Measurements from ENCODE around the gene MTHFD1L. TPM values are rescaled to one million over a fixed set of nuclear protein-coding genes. Genes with fewer than 3 reads are reported as not detected.
"Not testable (repeated sequence)": the region's sequence is repeated elsewhere in the genome, so short reads cannot be mapped to it uniquely, and the experiment has no call there.

The MTHFD1L gene
- total RNA-seq, 2 experiments from 2014 or later = 155 to 158 TPM

DNA sequence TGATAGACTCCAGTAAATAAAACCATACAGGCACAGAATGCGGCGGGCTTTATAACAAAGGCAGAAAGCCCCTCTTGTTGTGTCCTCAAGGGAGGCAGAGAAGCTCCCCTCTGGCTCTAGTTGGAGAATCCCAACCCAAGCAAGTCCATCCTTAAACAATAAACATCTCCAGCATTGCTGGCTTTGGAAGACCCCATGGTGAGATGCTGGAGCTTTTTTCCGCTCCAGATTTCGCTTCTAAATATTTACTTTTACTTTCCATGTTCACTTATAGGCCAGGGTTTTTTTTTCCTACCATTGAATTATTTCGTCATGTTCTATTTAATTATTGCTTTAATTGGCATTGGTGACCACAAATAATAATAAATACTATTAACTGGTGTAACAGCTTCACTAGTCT, 176.2 kb downstream of the MTHFD1L start:
- H3K9me3 Mint-ChIP-seq = no peaks in the 10 kb centered on the region
- peaks cover 59% of the 10 kb centered on the region for H3K36me3 Mint-ChIP-seq (ENCODE audit: low read depth)
- no peak overlapping the region for H3K27ac Mint-ChIP-seq
- peaks cover 6% of the 10 kb centered on the region for H3K4me1 Mint-ChIP-seq (ENCODE audit: low read depth)
- ChIA-PET POLR2A (no interaction called here), CTCF (interaction anchor here (1.8 kb wide), 1 partner anchor 282 kb away, joined by 5 read pairs; no protein-coding TSS in a partner anchor)
- TF ChIP-seq, protein P1, sequence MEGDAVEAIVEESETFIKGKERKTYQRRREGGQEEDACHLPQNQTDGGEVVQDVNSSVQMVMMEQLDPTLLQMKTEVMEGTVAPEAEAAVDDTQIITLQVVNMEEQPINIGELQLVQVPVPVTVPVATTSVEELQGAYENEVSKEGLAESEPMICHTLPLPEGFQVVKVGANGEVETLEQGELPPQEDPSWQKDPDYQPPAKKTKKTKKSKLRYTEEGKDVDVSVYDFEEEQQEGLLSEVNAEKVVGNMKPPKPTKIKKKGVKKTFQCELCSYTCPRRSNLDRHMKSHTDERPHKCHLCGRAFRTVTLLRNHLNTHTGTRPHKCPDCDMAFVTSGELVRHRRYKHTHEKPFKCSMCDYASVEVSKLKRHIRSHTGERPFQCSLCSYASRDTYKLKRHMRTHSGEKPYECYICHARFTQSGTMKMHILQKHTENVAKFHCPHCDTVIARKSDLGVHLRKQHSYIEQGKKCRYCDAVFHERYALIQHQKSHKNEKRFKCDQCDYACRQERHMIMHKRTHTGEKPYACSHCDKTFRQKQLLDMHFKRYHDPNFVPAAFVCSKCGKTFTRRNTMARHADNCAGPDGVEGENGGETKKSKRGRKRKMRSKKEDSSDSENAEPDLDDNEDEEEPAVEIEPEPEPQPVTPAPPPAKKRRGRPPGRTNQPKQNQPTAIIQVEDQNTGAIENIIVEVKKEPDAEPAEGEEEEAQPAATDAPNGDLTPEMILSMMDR (IDR thresholded peaks at IDR 0.05) = no peak
- no peaks in the 10 kb centered on the region for H3K27me3 Mint-ChIP-seq
- no peak for ATAC-seq
- no peak for DNase-seq
- no peak overlapping the region for H3K4me3 Mint-ChIP-seq
- intact Hi-C loops (cut with micrococcal nuclease) = no loop called here

DNA sequence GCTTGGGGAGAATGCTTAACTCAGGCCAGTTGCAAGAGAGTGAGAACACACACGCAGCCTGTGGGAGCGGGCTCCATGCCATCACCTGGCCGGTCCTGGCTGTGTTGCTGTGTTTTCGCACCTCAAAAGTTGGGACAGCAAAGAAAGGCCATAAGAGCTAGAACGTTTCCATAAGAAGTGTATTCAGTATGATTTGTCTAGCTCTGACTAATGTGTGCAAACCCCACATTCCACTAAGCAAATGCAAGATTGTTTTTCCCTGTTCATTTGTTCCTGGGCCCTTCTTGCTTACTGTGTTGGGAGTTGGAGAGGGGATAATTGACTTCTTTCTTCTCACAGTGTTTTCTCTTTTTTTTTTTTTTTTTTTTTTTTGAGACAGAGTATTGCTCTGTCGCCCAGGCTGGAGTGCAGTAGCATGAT, 177.4 kb downstream of the MTHFD1L start:
- CTCF ChIA-PET = interaction anchor here (1.8 kb wide), 1 partner anchor 281 kb away, joined by 5 read pairs; no protein-coding TSS in a partner anchor
- H3K9me3 Mint-ChIP-seq; H3K27me3 Mint-ChIP-seq; POLR2A ChIA-PET; H3K27ac Mint-ChIP-seq; H3K4me1 Mint-ChIP-seq (ENCODE audit: low read depth); ATAC-seq; H3K4me3 Mint-ChIP-seq; intact Hi-C loops (cut with micrococcal nuclease); DNase-seq: not testable (repeated sequence)
- H3K36me3 Mint-ChIP-seq (ENCODE audit: low read depth) = peaks cover 57% of the 10 kb centered on the region

DNA sequence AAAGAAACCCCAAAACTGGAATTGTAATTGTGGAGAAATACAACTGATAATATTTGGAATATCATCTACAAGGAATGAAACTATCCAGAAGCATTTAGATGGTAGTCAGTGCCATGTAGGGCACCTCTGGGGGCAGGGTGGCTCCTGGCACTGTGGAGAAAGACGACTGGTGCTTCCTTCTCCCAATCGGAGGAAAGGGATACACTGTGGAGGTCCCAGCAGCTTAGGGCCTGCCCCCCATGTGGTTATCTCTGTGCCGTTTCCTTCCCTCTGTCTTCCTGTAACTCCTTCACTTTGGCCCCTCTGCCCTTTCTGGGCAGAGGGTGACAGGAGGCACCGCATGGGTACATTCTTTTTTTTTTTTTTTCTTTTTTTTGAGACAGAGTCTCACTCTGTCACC, 178.4 kb downstream of the MTHFD1L start:
- peaks cover 5% of the 10 kb centered on the region for H3K9me3 Mint-ChIP-seq
- no peak overlapping the region for H3K27ac Mint-ChIP-seq
- no peaks in the 10 kb centered on the region for H3K4me1 Mint-ChIP-seq (ENCODE audit: low read depth)
- H3K4me3 Mint-ChIP-seq = no peak overlapping the region
- CTCF ChIA-PET = no interaction called here
- no peak for DNase-seq
- no peak for ATAC-seq
- H3K27me3 Mint-ChIP-seq = no peaks in the 10 kb centered on the region
- intact Hi-C loops (cut with micrococcal nuclease) = no loop called here
- H3K36me3 Mint-ChIP-seq (ENCODE audit: low read depth) = peaks cover 57% of the 10 kb centered on the region
- POLR2A ChIA-PET = no interaction called here
- TF ChIP-seq, protein P1 (IDR thresholded peaks at IDR 0.05) = no peak

DNA sequence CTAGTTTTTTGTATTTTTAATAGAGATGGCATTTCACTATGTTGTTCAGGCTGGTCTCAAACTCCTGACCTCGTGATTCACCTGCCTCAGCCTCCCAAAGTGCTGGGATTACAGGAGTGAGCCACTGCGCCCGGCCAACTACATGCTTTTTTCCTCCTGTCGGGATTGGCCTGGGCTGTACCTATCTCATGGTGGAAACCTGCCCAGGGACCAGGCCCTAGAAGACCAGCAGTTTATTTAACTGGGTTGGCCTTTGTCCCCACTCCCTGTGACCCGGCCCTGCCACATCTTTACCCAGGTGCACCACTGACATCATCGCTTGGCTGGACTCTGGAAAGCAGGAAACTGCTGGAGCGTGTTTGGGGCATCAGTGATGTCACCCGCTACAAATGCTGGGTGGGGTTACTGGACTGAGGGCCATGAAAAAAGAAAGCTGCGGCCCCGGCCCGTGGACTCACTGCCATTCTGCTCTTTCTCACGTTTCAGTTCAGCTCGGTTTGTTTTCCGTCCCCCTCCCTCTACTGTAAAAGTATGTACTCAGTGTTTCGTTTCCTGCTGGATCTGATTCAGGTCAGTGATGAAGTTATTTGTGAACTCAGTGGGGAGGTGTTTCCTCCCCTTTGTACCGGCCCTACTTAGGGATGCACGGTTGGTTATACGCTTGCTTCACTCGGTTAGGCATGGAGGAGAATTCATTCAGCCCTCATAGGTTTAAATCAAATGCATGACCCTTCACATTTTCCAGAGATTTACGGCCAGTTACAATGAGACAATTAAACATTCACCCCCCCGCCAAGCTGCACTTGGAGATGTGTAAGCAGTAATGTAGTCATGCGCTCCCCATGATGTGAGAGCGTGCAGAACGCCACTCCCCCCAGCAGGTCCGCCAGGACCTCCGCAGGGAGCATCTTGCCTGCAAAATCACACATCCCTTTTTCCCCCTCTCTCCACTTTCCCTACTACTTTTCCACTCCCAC, 179.3 kb downstream of the MTHFD1L start:
- Mint-ChIP-seq H3K27ac (no peak overlapping the region), H3K9me3 (peaks cover 5% of the 10 kb centered on the region), H3K4me3 (no peak overlapping the region), H3K27me3 (no peaks in the 10 kb centered on the region), H3K4me1 (ENCODE audit: low read depth) (no peaks in the 10 kb centered on the region), H3K36me3 (ENCODE audit: low read depth) (peaks cover 54% of the 10 kb centered on the region)
- ATAC-seq = no peak
- POLR2A ChIA-PET = no interaction called here
- CTCF ChIA-PET = no interaction called here
- intact Hi-C loops (cut with micrococcal nuclease) = no loop called here
- TF ChIP-seq, protein P1 (IDR thresholded peaks at IDR 0.05) = no peak
- DNase-seq = no peak

DNA sequence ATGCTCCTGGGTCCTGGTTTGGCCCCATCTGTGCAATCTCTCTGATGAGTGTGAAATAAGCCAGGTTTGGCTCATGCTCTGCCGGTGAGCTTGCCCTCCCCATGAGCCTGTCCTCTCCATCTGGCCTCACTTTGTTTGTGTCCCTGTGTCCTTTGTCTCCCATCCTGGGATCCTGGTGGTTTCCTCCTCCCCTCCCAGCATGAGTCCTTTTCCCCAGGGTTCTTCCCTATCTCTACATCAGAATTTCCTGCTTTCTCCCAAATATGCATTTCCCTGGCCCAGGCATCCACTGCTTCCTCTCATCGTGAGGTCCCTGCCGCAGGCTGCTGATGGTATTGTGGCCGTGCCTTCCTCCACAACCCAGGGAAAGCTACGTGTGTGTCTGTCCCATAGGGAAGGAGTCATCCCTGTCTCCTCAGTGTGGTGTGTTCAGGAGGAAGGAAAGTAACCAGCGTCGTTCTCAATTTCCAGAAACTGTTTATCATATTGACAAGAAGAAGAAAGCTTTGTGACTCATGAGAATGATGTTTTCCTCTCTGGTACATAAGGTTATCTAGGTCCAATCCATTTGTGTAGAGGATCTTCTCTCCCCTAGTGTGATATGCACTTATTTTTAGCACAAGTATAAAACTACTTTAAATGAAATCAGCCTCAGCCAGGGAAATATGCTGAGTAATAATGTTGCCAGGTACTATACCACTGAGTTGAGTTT, 180.2 kb downstream of the MTHFD1L start:
- H3K9me3 Mint-ChIP-seq; DNase-seq; ATAC-seq; intact Hi-C loops (cut with micrococcal nuclease); CTCF ChIA-PET; H3K4me1 Mint-ChIP-seq (ENCODE audit: low read depth); POLR2A ChIA-PET; H3K4me3 Mint-ChIP-seq; H3K27me3 Mint-ChIP-seq; H3K27ac Mint-ChIP-seq: not testable (repeated sequence)
- peaks cover 62% of the 10 kb centered on the region for H3K36me3 Mint-ChIP-seq (ENCODE audit: low read depth)

Data from activated CD8-positive, alpha-beta T cell treated with anti-CD3 and anti-CD28 coated beads for 36 hours (primary cell).